Liver (tissue), 9 donors: ENCODE results near the gene LSM3. TPM values are rescaled to one million over a fixed set of nuclear protein-coding genes. Genes with fewer than 3 reads are reported as not detected.

ENCODE experiments used
- DNase-seq: peaks from one replicate; pipeline ENCODE4 v3.0.0-alpha.2; 2017; ENCODE audit warnings: low spot score
- H3K27ac ChIP-seq, 2 donors: one replicate each; pipeline ENCODE4 v1.7.0; 2013; ENCODE audit warnings: inconsistent platforms in 2 of 2, low read length in 2 of 2, control low read depth in 1 of 2, low read depth in 1 of 2, mild to moderate bottlenecking in 1 of 2
- H3K27me3 ChIP-seq, 4 donors: one replicate each; pipeline versions ENCODE4 v1.6.1 to v1.7.0; 2013; ENCODE audit warnings: low read length in 3 of 4, inconsistent platforms in 1 of 4, mild to moderate bottlenecking in 1 of 4, moderate library complexity in 1 of 4; ENCODE audit not compliant: control insufficient read depth in 4 of 4, insufficient read depth in 4 of 4
- H3K36me3 ChIP-seq, 4 donors: one replicate each; pipeline versions ENCODE4 v1.6.1 to v1.7.0; 2013; ENCODE audit warnings: low read length in 3 of 4, mild to moderate bottlenecking in 3 of 4, low read depth in 1 of 4, moderate library complexity in 1 of 4; ENCODE audit not compliant: control insufficient read depth in 4 of 4, insufficient read depth in 3 of 4
- H3K4me1 ChIP-seq, 4 donors: one replicate each; pipeline versions ENCODE4 v1.6.1 to v1.7.0; 2013; ENCODE audit warnings: low read length in 3 of 4, mild to moderate bottlenecking in 3 of 4, moderate library complexity in 1 of 4; ENCODE audit not compliant: control insufficient read depth in 4 of 4, insufficient read depth in 4 of 4
- H3K4me3 ChIP-seq, 3 donors: one replicate each; pipeline versions ENCODE4 v1.6.1 to v1.7.0; 2013; ENCODE audit warnings: low read length in 3 of 3, control low read depth in 1 of 3, low read depth in 1 of 3, mild to moderate bottlenecking in 1 of 3
- H3K9ac ChIP-seq, 2 donors: one replicate each; pipeline ENCODE4 v1.7.0; 2013; ENCODE audit warnings: low read length in 2 of 2, mild to moderate bottlenecking in 2 of 2, moderate library complexity in 2 of 2, control low read depth in 1 of 2, low read depth in 1 of 2
- H3K9me3 ChIP-seq, 4 donors: one replicate each; pipeline versions ENCODE4 v1.6.1 to v1.7.0; 2013; ENCODE audit warnings: low read length in 3 of 4; ENCODE audit not compliant: control insufficient read depth in 4 of 4
- EGR1 ChIP-seq, 2 donors: IDR thresholded peaks; 2 replicates each; pipeline ENCODE4 v1.6.1; 2016 to 2018; ENCODE audit warnings: antibody characterized with exemption in 2 of 2, low read depth in 2 of 2
- FOXA1 ChIP-seq: IDR thresholded peaks from 2 replicates; pipeline ENCODE4 v1.6.1; 2016; ENCODE audit warnings: antibody characterized with exemption
- FOXA2 ChIP-seq: IDR thresholded peaks from 2 replicates; pipeline ENCODE4 v1.6.1; 2016; ENCODE audit warnings: antibody characterized with exemption
- GABPA ChIP-seq, 2 donors: IDR thresholded peaks in 1 of 2; conservative IDR thresholded peaks in 1 of 2; 2 replicates each; pipeline ENCODE4 v1.6.1; 2016; ENCODE audit warnings: antibody characterized with exemption in 2 of 2, mild to moderate bottlenecking in 1 of 2, moderate library complexity in 1 of 2
- HNF4A ChIP-seq, 2 donors: conservative IDR thresholded peaks; 2 replicates each; pipeline ENCODE4 v1.6.1; 2016; ENCODE audit warnings: antibody characterized with exemption in 2 of 2, mild to moderate bottlenecking in 2 of 2
- HNF4G ChIP-seq: IDR thresholded peaks from 2 replicates; pipeline ENCODE4 v1.6.1; 2016; ENCODE audit warnings: antibody characterized with exemption
- JUND ChIP-seq, 2 donors: IDR thresholded peaks; 2 replicates each; pipeline ENCODE4 v1.6.1; 2016; ENCODE audit warnings: antibody characterized with exemption in 2 of 2
- NR2F2 ChIP-seq: IDR thresholded peaks from 2 replicates; pipeline ENCODE4 v1.6.1; 2016; ENCODE audit warnings: antibody characterized with exemption
- RAD21 ChIP-seq, 2 donors: IDR thresholded peaks; 2 replicates each; pipeline ENCODE4 v1.6.1; 2016; ENCODE audit warnings: antibody characterized with exemption in 2 of 2, mild to moderate bottlenecking in 2 of 2
- RXRA ChIP-seq, 2 donors: IDR thresholded peaks; 2 replicates each; pipeline ENCODE4 v1.6.1; 2017 to 2018; ENCODE audit warnings: antibody characterized with exemption in 2 of 2, mild to moderate bottlenecking in 1 of 2
- SP1 ChIP-seq: IDR thresholded peaks from 2 replicates; pipeline ENCODE4 v1.6.1; 2018; ENCODE audit warnings: antibody characterized with exemption, mild to moderate bottlenecking
- TAF1 ChIP-seq: conservative IDR thresholded peaks from 2 replicates; pipeline ENCODE4 v1.6.1; 2016; ENCODE audit warnings: antibody characterized with exemption, mild to moderate bottlenecking
- YY1 ChIP-seq: IDR thresholded peaks from 2 replicates; pipeline ENCODE4 v1.6.1; 2016; ENCODE audit warnings: antibody characterized with exemption, mild to moderate bottlenecking
- WGBS: extraction: QIAGEN DNeasy Blood & Tissue Kit; methylation state at CpG from one replicate; pipeline ENCODE4 v1.1.7; 2013; 5-methylcytosine and 5-hydroxymethylcytosine counted together
- polyA plus RNA-seq, 2 donors: library from polyadenylated mRNA; stranded (reverse) in 1 of 2; unstranded in 1 of 2; fragments of 200-250 nt in 1 of 2; fragments of >200 nt in 1 of 2; fragmentation: Nextera tagmentation in 1 of 2; extraction: Ambion mirVana in 1 of 2; gene quantifications; one replicate each; pipeline versions ENCODE4 v1.2.1 to v1.2.3, GENCODE V29; 2013 to 2015
- total RNA-seq, 2 donors: library from RNA; depleted of rRNA; stranded (reverse); fragments of >200 nt; gene quantifications; one replicate each; pipeline ENCODE4 v1.2.3, GENCODE V29; 2014
- TF ChIP-seq, protein P1 (sequence below): IDR thresholded peaks from 2 replicates; pipeline ENCODE4 v1.6.1; 2016; ENCODE audit warnings: antibody characterized with exemption
- TF ChIP-seq, protein P2 (sequence below): IDR thresholded peaks from 2 replicates; pipeline ENCODE4 v1.6.1; 2016; ENCODE audit warnings: antibody characterized with exemption, mild to moderate bottlenecking
- TF ChIP-seq, protein P3 (sequence below): IDR thresholded peaks from 2 replicates; pipeline ENCODE4 v1.6.1; 2016; ENCODE audit warnings: antibody characterized with exemption
- TF ChIP-seq, protein P4 (sequence below): fragments of 150-350 bp; IDR thresholded peaks from 2 replicates; pipeline ENCODE4 v1.5.1; 2017; ENCODE audit warnings: improper control_type of control experiment, low read depth, low read length; ENCODE audit not compliant: missing input control
- TF ChIP-seq, protein P5 (sequence below): IDR thresholded peaks from 2 replicates; pipeline ENCODE4 v1.6.1; 2016; ENCODE audit warnings: antibody characterized with exemption
- donor health status: healthy.
- donor health status: healthy.
- donor health status: healthy.
- donor health status: healthy.
- donor health status: healthy.

The LSM3 gene
- total and polyA plus RNA-seq, 4 donors, result 3.7 to 17.0 (median 5.0) TPM

DNA sequence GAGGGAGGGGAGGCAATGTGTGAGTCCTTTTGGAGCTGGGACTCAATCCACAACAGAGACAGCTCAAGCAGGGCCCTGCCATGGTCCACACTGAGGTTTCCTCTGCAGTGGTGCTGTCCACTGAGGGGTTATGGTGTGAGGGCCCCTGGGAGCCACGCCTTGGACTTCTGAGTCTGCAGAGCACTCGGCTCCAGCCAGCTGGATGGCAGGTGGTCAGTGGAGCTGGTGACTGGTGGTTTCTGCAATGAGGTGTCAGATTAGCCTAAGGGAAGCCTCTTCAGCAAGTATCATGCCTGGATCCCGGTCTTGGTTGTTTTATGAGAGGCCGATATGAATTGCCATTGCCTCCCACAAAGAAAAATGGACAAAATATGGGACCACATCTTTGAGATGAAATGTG lies 21.7 kb downstream of the LSM3 start:
- Histone ChIP-seq H3K4me3 (no peak overlapping the region), H3K36me3 (peaks cover 0 to 17% (median 7%) of the 10 kb centered on the region in 4 donors), H3K27ac (no peak overlapping the region), H3K9me3 (no peaks in the 10 kb centered on the region), H3K4me1 (peaks cover 7 to 42% (median 36%) of the 10 kb centered on the region in 4 donors), H3K27me3 (no peaks in the 10 kb centered on the region), H3K9ac (no peak overlapping the region)
- 92% methylated on average over 4 of the region's 4 CpGs for WGBS
- TF ChIP-seq JUND (IDR thresholded peaks at IDR 0.05), result no peak
- TF ChIP-seq GABPA (IDR thresholded peaks at IDR 0.05 in 1 of 2, conservative IDR thresholded peaks at IDR 0.05 in 1 of 2), result no peak
- TF ChIP-seq YY1, result no peak
- no peak for TF ChIP-seq FOXA2
- no peak for TF ChIP-seq SP1
- TF ChIP-seq, protein P1, sequence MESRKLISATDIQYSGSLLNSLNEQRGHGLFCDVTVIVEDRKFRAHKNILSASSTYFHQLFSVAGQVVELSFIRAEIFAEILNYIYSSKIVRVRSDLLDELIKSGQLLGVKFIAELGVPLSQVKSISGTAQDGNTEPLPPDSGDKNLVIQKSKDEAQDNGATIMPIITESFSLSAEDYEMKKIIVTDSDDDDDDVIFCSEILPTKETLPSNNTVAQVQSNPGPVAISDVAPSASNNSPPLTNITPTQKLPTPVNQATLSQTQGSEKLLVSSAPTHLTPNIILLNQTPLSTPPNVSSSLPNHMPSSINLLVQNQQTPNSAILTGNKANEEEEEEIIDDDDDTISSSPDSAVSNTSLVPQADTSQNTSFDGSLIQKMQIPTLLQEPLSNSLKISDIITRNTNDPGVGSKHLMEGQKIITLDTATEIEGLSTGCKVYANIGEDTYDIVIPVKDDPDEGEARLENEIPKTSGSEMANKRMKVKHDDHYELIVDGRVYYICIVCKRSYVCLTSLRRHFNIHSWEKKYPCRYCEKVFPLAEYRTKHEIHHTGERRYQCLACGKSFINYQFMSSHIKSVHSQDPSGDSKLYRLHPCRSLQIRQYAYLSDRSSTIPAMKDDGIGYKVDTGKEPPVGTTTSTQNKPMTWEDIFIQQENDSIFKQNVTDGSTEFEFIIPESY, result no peak
- TF ChIP-seq HNF4A (conservative IDR thresholded peaks at IDR 0.05), result no peak
- TF ChIP-seq, protein P2, sequence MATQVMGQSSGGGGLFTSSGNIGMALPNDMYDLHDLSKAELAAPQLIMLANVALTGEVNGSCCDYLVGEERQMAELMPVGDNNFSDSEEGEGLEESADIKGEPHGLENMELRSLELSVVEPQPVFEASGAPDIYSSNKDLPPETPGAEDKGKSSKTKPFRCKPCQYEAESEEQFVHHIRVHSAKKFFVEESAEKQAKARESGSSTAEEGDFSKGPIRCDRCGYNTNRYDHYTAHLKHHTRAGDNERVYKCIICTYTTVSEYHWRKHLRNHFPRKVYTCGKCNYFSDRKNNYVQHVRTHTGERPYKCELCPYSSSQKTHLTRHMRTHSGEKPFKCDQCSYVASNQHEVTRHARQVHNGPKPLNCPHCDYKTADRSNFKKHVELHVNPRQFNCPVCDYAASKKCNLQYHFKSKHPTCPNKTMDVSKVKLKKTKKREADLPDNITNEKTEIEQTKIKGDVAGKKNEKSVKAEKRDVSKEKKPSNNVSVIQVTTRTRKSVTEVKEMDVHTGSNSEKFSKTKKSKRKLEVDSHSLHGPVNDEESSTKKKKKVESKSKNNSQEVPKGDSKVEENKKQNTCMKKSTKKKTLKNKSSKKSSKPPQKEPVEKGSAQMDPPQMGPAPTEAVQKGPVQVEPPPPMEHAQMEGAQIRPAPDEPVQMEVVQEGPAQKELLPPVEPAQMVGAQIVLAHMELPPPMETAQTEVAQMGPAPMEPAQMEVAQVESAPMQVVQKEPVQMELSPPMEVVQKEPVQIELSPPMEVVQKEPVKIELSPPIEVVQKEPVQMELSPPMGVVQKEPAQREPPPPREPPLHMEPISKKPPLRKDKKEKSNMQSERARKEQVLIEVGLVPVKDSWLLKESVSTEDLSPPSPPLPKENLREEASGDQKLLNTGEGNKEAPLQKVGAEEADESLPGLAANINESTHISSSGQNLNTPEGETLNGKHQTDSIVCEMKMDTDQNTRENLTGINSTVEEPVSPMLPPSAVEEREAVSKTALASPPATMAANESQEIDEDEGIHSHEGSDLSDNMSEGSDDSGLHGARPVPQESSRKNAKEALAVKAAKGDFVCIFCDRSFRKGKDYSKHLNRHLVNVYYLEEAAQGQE, result no peak
- TF ChIP-seq NR2F2, result no peak
- no peak for TF ChIP-seq RAD21 (IDR thresholded peaks at IDR 0.05)
- TF ChIP-seq, protein P3, sequence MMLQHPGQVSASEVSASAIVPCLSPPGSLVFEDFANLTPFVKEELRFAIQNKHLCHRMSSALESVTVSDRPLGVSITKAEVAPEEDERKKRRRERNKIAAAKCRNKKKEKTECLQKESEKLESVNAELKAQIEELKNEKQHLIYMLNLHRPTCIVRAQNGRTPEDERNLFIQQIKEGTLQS, result no peak
- TF ChIP-seq EGR1 (IDR thresholded peaks at IDR 0.05; ENCODE audit: low read depth in 2 of 2), result no peak
- TF ChIP-seq HNF4G, result no peak
- no peak for DNase-seq

DNA sequence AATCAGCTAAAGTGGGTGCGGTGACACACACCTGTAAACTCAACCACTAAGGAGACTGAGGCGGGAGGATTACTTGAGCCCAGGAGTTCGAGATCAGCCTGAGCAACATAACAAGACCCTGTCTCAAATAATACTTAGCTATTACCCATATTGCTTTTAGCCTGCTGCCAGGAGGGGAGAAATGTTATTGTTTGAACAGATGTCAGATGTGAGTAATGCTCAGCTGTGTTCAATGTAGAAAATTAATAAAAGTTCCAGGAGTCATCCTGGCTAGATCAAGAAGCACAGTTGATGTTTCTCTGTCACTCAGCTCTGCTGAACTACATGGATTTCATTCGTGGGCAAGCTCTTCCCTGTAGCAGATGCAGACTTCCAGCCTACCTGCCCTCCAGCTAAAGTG lies 22.2 kb downstream of the LSM3 start:
- DNase-seq, result no peak
- 97% methylated on average over 4 of the region's 4 CpGs for WGBS
- no peak overlapping the region for H3K27ac ChIP-seq
- peaks cover 0 to 17% (median 7%) of the 10 kb centered on the region in 4 donors for H3K36me3 ChIP-seq
- H3K9me3 ChIP-seq, result no peaks in the 10 kb centered on the region
- H3K27me3 ChIP-seq, result no peaks in the 10 kb centered on the region
- H3K4me1 ChIP-seq, result peaks cover 8 to 42% (median 36%) of the 10 kb centered on the region in 4 donors
- H3K9ac ChIP-seq, result no peak overlapping the region
- no peak overlapping the region for H3K4me3 ChIP-seq
- TF ChIP-seq, protein P1, result no peak
- TF ChIP-seq RAD21 (IDR thresholded peaks at IDR 0.05) (no peak), GABPA (IDR thresholded peaks at IDR 0.05 in 1 of 2, conservative IDR thresholded peaks at IDR 0.05 in 1 of 2) (no peak), NR2F2 (no peak), HNF4G (no peak), EGR1 (IDR thresholded peaks at IDR 0.05; ENCODE audit: low read depth in 2 of 2) (no peak), RXRA (IDR thresholded peaks at IDR 0.05) (no peak), YY1 (no peak), HNF4A (conservative IDR thresholded peaks at IDR 0.05) (no peak), SP1 (no peak), JUND (IDR thresholded peaks at IDR 0.05) (no peak), TAF1 (no peak), FOXA1 (no peak)
- TF ChIP-seq, protein P4, sequence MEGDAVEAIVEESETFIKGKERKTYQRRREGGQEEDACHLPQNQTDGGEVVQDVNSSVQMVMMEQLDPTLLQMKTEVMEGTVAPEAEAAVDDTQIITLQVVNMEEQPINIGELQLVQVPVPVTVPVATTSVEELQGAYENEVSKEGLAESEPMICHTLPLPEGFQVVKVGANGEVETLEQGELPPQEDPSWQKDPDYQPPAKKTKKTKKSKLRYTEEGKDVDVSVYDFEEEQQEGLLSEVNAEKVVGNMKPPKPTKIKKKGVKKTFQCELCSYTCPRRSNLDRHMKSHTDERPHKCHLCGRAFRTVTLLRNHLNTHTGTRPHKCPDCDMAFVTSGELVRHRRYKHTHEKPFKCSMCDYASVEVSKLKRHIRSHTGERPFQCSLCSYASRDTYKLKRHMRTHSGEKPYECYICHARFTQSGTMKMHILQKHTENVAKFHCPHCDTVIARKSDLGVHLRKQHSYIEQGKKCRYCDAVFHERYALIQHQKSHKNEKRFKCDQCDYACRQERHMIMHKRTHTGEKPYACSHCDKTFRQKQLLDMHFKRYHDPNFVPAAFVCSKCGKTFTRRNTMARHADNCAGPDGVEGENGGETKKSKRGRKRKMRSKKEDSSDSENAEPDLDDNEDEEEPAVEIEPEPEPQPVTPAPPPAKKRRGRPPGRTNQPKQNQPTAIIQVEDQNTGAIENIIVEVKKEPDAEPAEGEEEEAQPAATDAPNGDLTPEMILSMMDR, result no peak
- TF ChIP-seq, protein P2, result no peak
- TF ChIP-seq, protein P5, sequence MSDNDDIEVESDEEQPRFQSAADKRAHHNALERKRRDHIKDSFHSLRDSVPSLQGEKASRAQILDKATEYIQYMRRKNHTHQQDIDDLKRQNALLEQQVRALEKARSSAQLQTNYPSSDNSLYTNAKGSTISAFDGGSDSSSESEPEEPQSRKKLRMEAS, result no peak
